Activated T-helper 1 cell treated with Interleukin-2 at 50 U/mL for 16 hours (primary cell): Measurements from ENCODE around the gene PRR14L.

Experiments used
- DNase-seq: peaks from one replicate; pipeline ENCODE4 v3.0.0-alpha.2; 2020; ENCODE audit warnings: low read depth

PRR14L gene

DNA sequence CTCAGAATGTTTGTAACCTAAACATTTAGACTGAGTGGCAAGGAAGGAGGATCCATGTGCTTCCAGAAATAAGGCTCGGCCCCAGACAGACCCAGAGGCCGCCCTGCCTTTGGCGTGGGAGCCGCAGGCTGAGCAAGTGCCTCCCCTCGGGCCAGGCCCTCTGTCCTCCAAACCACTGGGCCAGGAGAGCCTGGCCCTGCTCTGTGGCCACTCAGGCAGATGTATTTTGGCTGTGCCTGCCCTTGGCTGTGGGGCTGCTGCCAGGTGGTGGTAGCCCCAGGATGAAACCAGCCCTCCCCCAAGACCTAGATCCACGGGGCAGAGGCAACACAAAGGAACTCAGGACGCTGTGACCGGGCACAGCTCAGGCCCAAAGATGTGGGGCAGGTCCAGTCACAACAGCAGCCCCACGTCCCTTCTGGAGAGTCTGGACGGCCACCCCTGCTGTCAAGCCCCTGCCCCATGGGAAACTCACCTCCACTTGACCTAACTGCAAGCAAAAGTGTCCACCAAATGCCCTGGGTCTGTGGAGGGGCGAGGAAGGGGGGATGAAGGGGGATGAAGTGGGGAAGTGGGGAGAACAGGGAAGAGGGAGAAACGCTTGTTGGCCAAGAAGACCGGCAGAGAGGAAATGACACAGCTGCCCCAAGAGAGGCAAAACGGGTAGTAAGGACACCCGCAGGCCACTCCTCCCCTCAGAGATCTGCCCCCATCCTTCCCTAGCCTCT is 111.9 kb downstream of the PRR14L start:
- DNase-seq = no peak

DNA sequence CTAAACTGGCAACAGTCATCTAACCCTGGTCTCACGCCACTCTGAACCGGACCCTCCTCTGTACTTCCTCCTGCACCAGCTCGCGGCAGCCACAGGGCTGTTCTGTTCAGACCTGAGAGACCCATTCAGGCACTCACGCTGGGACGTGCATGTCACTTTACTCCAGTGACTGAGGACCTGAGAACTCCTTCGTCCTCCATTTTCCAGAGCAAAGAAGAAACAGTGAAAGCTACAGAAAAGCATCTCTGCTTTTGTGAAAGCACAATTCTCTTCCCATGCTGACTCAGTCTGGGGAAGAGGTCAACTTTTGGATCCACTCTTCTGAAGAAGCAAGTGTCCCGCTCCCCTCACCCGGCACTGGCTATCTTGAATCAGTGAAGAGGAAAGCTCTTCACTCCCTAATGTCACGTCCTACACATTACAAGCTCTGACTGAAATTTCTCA is 112.5 kb downstream of the PRR14L start:
- no peak for DNase-seq

DNA sequence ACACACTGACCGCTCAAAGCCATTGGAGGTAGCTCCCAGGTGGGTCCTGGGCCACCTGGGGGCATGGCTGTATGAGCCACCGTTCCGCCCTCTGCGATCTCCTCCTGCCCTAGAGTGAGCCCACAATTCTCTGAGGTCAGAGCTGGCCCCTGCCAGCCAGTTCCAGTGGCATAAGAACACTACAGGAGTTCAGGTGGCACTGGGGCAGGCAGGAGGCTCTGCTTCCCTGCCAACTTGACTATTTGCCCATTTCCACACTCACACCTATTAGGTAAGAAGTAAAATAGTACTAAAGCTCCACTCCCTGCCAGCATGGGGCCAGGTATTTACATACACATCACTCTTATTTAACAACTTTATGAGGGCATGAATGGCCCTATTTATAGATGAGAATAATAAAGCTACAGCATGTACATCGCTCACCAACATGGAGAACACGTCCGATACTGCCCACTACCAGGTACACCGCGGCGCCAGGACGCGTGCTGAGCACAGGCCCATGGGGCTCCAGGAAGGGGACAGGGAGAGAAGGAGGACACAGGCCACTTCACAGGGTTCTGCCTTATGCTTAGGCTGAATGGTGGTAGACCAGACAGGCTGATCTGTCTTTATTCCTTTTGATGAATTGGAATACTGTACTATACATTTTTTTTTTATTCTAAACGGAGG is 114.2 kb downstream of the PRR14L start:
- no peak for DNase-seq

DNA sequence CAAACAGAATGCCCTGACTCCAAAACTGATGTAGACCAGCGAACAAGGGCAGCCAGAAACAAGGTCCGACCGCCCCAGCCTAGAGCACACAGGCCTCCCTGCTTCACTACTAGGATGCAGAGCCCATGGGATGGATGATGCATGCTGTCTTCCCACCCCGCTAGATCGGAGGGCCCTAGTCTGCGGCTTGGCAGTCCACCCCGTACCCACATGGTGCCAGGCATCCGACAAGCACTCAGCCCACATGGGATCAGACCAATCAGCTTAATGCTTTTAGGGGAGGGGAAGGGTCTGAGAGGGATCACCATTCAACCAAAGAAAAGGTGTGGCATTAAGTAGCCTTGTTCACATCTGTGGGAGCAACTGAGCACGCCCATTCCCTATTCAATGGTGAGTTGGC is 118.5 kb downstream of the PRR14L start:
- DNase-seq = no peak
